ENCODE data around the gene MIOX.
A peak's percentile ranks its signal among the peaks of the same experiment; 100 is the strongest.

Gene MIOX

DNA sequence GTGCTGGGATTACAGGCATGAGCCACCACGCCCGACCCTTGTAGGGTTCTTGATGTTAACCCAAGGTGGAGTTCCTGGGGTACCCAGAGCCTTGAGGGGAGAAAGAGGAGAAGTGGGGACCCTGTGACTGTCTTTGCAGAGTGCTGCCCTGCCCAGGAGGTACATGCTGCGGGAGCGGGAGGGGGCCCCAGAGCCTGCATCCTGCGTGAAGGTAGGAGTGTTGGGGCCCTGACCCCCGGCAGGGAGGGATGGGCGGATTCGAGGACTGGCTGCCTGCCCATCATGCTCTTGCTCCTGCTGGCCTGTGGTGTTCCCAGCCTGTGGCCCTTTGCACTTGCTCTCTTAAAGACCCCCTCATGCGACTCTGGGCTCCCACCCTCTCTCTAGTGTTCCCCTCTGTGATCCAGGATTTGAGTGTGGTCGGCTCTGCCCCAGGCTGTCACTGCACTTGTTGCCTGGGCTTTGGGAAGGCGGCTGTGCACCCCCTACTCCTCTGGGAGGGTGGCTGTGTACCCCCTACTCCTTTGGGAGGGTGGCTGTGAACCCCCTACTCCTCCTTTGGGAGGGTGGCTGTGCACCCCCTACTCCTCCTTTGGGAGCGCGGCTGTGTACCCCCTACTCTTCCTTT lies 34.3 kb downstream of the MIOX start:
- Mint-ChIP-seq H3K36me3 (ENCODE audit: low read depth) (peaks cover 19% of the 10 kb centered on the region), H3K4me1 (ENCODE audit: low read depth) (peaks cover 7% of the 10 kb centered on the region), H3K27me3 (ENCODE audit: low read depth) (no peaks in the 10 kb centered on the region), H3K27ac (no peak overlapping the region), H3K9me3 (no peaks in the 10 kb centered on the region), H3K4me3 (no peak overlapping the region)

- Mint-ChIP-seq H3K9me3 (no peaks in the 10 kb centered on the region), H3K4me1 (ENCODE audit: low read depth) (peaks cover 7% of the 10 kb centered on the region), H3K4me3 (no peak overlapping the region), H3K36me3 (ENCODE audit: low read depth) (peaks cover 19% of the 10 kb centered on the region), H3K27ac (no peak overlapping the region), H3K27me3 (ENCODE audit: low read depth) (no peaks in the 10 kb centered on the region)
Measured at GRCh38 chr22:50521710-50522109, 35.1 kb downstream of the MIOX start.

DNA sequence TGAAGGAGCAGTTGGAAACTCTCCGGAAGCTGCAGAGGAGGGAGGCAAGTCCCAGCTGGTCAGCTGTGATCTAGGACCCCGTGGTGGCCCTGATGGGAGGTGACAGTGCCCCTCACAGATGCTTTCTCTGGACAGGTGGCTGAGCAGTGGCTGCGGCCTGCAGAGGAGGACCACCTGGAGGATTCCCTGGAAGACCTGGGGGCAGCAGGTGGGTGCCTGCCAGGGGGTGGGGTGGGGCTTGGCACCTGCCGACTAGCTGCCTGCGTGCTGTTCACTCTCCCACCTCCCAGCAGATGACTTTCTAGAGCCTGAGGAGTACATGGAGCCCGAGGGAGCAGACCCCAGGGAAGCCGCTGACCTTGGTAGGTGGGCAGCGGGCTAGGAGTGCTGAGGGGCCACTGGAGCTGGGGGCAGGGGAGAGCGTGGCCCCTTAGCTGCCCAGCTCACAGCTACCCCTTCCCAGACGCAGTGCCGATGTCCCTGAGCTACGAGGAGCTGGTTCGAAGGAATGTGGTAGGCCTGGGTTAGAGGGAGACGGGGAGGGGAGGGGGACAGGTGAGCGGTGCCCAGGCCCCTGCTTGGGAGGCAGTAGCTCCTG lies 35.6 kb downstream of the MIOX start:
- Mint-ChIP-seq H3K36me3 (ENCODE audit: low read depth) (peaks cover 19% of the 10 kb centered on the region), H3K4me1 (ENCODE audit: low read depth) (peaks cover 13% of the 10 kb centered on the region), H3K4me3 (no peak overlapping the region), H3K27me3 (ENCODE audit: low read depth) (no peaks in the 10 kb centered on the region), H3K9me3 (no peaks in the 10 kb centered on the region), H3K27ac (no peak overlapping the region)

DNA sequence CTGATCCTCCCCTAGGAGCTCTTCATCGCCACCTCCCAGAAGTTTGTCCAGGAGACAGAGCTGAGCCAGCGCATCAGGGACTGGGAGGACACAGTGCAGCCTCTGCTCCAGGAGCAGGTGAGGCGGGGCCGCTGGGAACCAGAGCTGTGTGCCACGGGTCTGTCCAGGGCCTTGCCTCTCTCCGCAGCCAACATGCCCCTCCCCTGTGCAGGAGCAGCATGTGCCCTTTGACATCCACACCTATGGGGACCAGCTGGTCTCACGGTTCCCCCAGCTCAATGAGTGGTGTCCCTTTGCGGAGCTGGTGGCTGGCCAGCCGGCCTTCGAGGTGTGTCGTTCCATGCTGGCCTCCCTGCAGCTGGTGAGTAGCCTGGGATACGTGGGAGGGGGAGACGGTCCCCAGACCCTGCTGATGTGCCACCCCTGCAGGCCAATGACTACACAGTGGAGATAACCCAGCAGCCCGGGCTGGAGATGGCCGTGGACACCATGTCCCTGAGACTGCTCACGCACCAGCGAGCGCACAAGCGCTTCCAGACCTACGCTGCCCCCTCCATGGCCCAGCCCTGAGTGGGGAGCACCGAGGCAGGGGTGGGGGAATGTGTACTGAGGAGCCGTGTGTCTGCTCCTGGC lies 36.3 kb downstream of the MIOX start:
- Mint-ChIP-seq H3K9me3 (no peaks in the 10 kb centered on the region), H3K4me1 (ENCODE audit: low read depth) (peaks cover 19% of the 10 kb centered on the region), H3K36me3 (ENCODE audit: low read depth) (peaks cover 19% of the 10 kb centered on the region), H3K27me3 (ENCODE audit: low read depth) (no peaks in the 10 kb centered on the region), H3K27ac (no peak overlapping the region), H3K4me3 (no peak overlapping the region)

- Mint-ChIP-seq H3K9me3 (no peaks in the 10 kb centered on the region), H3K4me1 (ENCODE audit: low read depth) (peaks cover 24% of the 10 kb centered on the region), H3K4me3 (no peak overlapping the region), H3K27me3 (ENCODE audit: low read depth) (no peaks in the 10 kb centered on the region), H3K36me3 (ENCODE audit: low read depth) (peaks cover 23% of the 10 kb centered on the region), H3K27ac (peak overlapping the region; percentile 15)
Measured at GRCh38 chr22:50523458-50523805, 36.8 kb downstream of the MIOX start.

GRCh38 chr22:50523806-50524675 lies 37.4 kb downstream of the MIOX start:
- peak overlapping the region; percentile 90 for H3K4me3 Mint-ChIP-seq
- peaks cover 26% of the 10 kb centered on the region for H3K36me3 Mint-ChIP-seq (ENCODE audit: low read depth)
- H3K9me3 Mint-ChIP-seq: no peaks in the 10 kb centered on the region
- H3K4me1 Mint-ChIP-seq (ENCODE audit: low read depth): peaks cover 29% of the 10 kb centered on the region
- H3K27ac Mint-ChIP-seq: peak overlapping the region; percentile 90
- no peaks in the 10 kb centered on the region for H3K27me3 Mint-ChIP-seq (ENCODE audit: low read depth)

- Mint-ChIP-seq H3K27me3 (ENCODE audit: low read depth) (no peaks in the 10 kb centered on the region), H3K4me1 (ENCODE audit: low read depth) (peaks cover 29% of the 10 kb centered on the region), H3K9me3 (no peaks in the 10 kb centered on the region), H3K36me3 (ENCODE audit: low read depth) (peaks cover 23% of the 10 kb centered on the region), H3K4me3 (peak overlapping the region; percentile 90), H3K27ac (peak overlapping the region; percentile 90)
Measured at GRCh38 chr22:50524676-50525103, 38.0 kb downstream of the MIOX start.

- H3K27ac Mint-ChIP-seq: peak within 1 kb of the TSS; percentile 92
- H3K9me3 Mint-ChIP-seq: no peaks in the 10 kb centered on the region
- peaks cover 29% of the 10 kb centered on the region for H3K4me1 Mint-ChIP-seq (ENCODE audit: low read depth)
- peak within 1 kb of the TSS; percentile 90 for H3K4me3 Mint-ChIP-seq
- H3K27me3 Mint-ChIP-seq (ENCODE audit: low read depth): no peaks in the 10 kb centered on the region
- H3K36me3 Mint-ChIP-seq (ENCODE audit: low read depth): peaks cover 20% of the 10 kb centered on the region
Measured at GRCh38 chr22:50525104-50525857, 38.6 kb downstream of the MIOX start, which contains the start of gene SCO2. Gene SCO2 (minus strand): TSS chr22:50525598. CDS start chr22:50524411, 1,187 bp downstream.

- H3K27ac Mint-ChIP-seq: peak overlapping the region; percentile 71
- no peaks in the 10 kb centered on the region for H3K27me3 Mint-ChIP-seq (ENCODE audit: low read depth)
- H3K36me3 Mint-ChIP-seq (ENCODE audit: low read depth): peaks cover 20% of the 10 kb centered on the region
- H3K9me3 Mint-ChIP-seq: no peaks in the 10 kb centered on the region
- peaks cover 29% of the 10 kb centered on the region for H3K4me1 Mint-ChIP-seq (ENCODE audit: low read depth)
- H3K4me3 Mint-ChIP-seq: peak overlapping the region; percentile 90
Measured at GRCh38 chr22:50525858-50526107, 39.1 kb downstream of the MIOX start.

- H3K4me3 Mint-ChIP-seq: peak overlapping the region; percentile 82
- peaks cover 29% of the 10 kb centered on the region for H3K4me1 Mint-ChIP-seq (ENCODE audit: low read depth)
- peak overlapping the region; percentile 92 for H3K27ac Mint-ChIP-seq
- H3K36me3 Mint-ChIP-seq (ENCODE audit: low read depth): peaks cover 20% of the 10 kb centered on the region
- no peaks in the 10 kb centered on the region for H3K9me3 Mint-ChIP-seq
- H3K27me3 Mint-ChIP-seq (ENCODE audit: low read depth): no peaks in the 10 kb centered on the region
Measured at GRCh38 chr22:50526108-50526833, 39.6 kb downstream of the MIOX start.

DNA sequence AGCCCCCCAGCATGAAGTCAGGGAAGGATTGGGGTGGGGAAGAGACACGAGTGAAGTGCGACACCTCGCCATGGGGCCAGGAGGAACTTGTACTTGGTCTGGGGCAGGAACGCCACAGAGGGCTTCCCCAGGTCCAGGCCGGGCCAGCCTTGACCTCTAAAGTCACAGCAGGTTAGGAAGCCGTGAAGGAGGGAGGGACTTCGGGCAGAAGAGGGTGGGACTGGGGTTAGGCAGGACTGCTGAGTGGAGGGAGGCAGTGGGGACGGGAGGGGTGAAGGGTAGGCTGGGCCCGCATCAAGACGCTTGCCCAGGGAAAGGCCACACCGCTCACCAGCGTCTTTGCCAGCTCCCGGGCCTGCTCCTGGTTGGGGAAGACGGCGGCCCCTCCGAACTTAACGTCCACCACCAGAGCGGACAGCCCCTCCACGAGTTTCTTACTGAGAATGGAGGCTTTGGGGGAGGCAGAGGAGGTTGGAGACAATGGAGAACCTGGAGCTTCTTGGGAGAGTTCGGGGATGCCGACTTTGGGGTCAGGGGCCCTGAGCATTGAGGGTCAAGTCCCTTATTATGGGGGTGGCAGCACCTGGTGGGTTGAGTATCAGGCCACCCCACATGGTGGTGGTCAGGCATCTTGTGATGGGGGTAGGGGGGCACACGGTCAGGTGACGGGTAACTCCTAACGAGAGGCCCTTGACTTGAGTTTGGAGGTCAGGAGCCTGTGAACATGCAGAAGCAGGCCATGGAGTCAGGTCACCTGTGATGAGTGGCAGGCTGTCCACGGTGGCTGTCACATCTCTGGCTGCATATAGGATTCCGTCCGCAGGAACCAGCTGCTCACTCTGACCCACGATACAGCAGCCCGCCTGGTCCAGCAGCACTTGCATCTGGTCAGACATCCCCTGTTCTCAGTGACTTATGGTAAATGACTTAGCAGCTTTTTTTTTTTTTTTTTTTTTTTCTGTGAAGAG lies 40.5 kb downstream of the MIOX start:
- Mint-ChIP-seq H3K4me1 (ENCODE audit: low read depth) (peaks cover 29% of the 10 kb centered on the region), H3K27ac (peak overlapping the region; percentile 92), H3K9me3 (no peaks in the 10 kb centered on the region), H3K4me3 (peak overlapping the region; percentile 82), H3K27me3 (ENCODE audit: low read depth) (no peaks in the 10 kb centered on the region), H3K36me3 (ENCODE audit: low read depth) (peaks cover 20% of the 10 kb centered on the region)

GRCh38 chr22:50527921-50528681 lies 41.4 kb downstream of the MIOX start:
- H3K4me1 Mint-ChIP-seq (ENCODE audit: low read depth): peaks cover 35% of the 10 kb centered on the region
- peak overlapping the region; percentile 82 for H3K4me3 Mint-ChIP-seq
- peaks cover 24% of the 10 kb centered on the region for H3K36me3 Mint-ChIP-seq (ENCODE audit: low read depth)
- peak overlapping the region; percentile 92 for H3K27ac Mint-ChIP-seq
- no peaks in the 10 kb centered on the region for H3K9me3 Mint-ChIP-seq
- H3K27me3 Mint-ChIP-seq (ENCODE audit: low read depth): no peaks in the 10 kb centered on the region

Data from T-helper 1 cell treated with Interleukin-12 subunit alpha and Interleukin-12 subunit beta and Interleukin-4 antibody, amounts not matched to agents 30 μg/mL and 1 μg/mL, for 36 hours (primary cell).